Neural cell (in vitro differentiated cells): Measurements from ENCODE around the gene ZSWIM7. TPM values are rescaled to one million over a fixed set of nuclear protein-coding genes. Genes with fewer than 3 reads are reported as not detected.

ENCODE experiments used
- H2AFZ ChIP-seq: fragments of 200-600, 300-800 bp; sonication (generic), shearing (Covaris generic); 2 replicates; pipeline ENCODE4 v1.6.0; 2014; ENCODE audit warnings: low read depth, mild to moderate bottlenecking, antibody characterized with exemption, low read length, moderate library complexity
- H3F3A ChIP-seq: fragments of 200-600 bp; shearing (Covaris generic); 2 replicates; pipeline ENCODE4 v1.6.1; 2016; ENCODE audit warnings: mild to moderate bottlenecking, moderate library complexity, mixed read lengths, antibody characterized with exemption, low read length; ENCODE audit not compliant: insufficient read depth, poor library complexity, severe bottlenecking
- H3K27ac ChIP-seq: fragments of 200-600, 300-800 bp; sonication (generic), shearing (Covaris generic); 2 replicates; pipeline ENCODE4 v1.5.1; 2014; ENCODE audit warnings: mild to moderate bottlenecking, low read length, moderate library complexity
- H3K27me3 ChIP-seq: fragments of 300-800, 200-600 bp; sonication (generic), shearing (Covaris generic); 2 replicates; pipeline ENCODE4 v1.6.0; 2014; ENCODE audit warnings: mild to moderate bottlenecking, low read depth, low read length, moderate library complexity; ENCODE audit not compliant: insufficient read depth
- H3K36me3 ChIP-seq: fragments of 300-800, 200-600 bp; sonication (generic), shearing (Covaris generic); 2 replicates; pipeline ENCODE4 v1.5.1; 2014; ENCODE audit warnings: mild to moderate bottlenecking, antibody characterized with exemption, low read length, moderate library complexity; ENCODE audit not compliant: insufficient read depth
- H3K4me2 ChIP-seq: fragments of 300-800, 200-600 bp; sonication (generic), shearing (Covaris generic); 2 replicates; pipeline ENCODE4 v1.6.0; 2014; ENCODE audit warnings: mild to moderate bottlenecking, low read length
- H3K4me3 ChIP-seq: fragments of 300-800, 200-600 bp; sonication (generic), shearing (Covaris generic); 2 replicates; pipeline ENCODE4 v1.5.1; 2014; ENCODE audit warnings: mild to moderate bottlenecking, low read length, moderate library complexity
- H3K79me2 ChIP-seq: fragments of 200-600 bp; shearing (Covaris generic); replicated peaks from 2 replicates; pipeline ENCODE4 v1.6.0; 2014; ENCODE audit warnings: mild to moderate bottlenecking, low read length, moderate library complexity; ENCODE audit not compliant: insufficient read depth
- H3K9ac ChIP-seq: fragments of 300-800, 200-600 bp; sonication (generic), shearing (Covaris generic); 2 replicates; pipeline ENCODE4 v1.6.1; 2016; ENCODE audit warnings: mild to moderate bottlenecking, low read length, mixed read lengths
- H3K9me2 ChIP-seq: fragments of 200-600 bp; shearing (Covaris generic); 2 replicates; pipeline ENCODE4 v1.6.1; 2016; ENCODE audit warnings: mild to moderate bottlenecking, low read length, mixed read lengths; ENCODE audit not compliant: insufficient read depth
- H3K9me3 ChIP-seq: fragments of 200-600, 300-800 bp; sonication (generic), shearing (Covaris generic); 2 replicates; pipeline ENCODE4 v1.6.1; 2016; ENCODE audit warnings: mild to moderate bottlenecking, mixed run types, low read length, moderate library complexity, mixed read lengths
- H4K20me1 ChIP-seq: fragments of 200-600 bp; shearing (Covaris generic); 2 replicates; pipeline ENCODE4 v1.6.1; 2016; ENCODE audit warnings: mild to moderate bottlenecking, mixed run types; ENCODE audit not compliant: insufficient read depth
- EP300 ChIP-seq: fragments of 450-650 bp; conservative IDR thresholded peaks from 2 replicates; pipeline ENCODE4 v1.6.1; 2014; ENCODE audit warnings: antibody characterized with exemption, mild to moderate bottlenecking, moderate library complexity; ENCODE audit not compliant: poor library complexity, severe bottlenecking
- EZH2 ChIP-seq: fragments of 200-600, 300-800 bp; shearing (Covaris generic), sonication (generic); IDR thresholded peaks from 2 replicates; pipeline ENCODE4 v1.6.1; 2014; ENCODE audit warnings: antibody characterized with exemption, low read length, borderline replicate concordance, mild to moderate bottlenecking; ENCODE audit not compliant: insufficient read depth, poor library complexity, severe bottlenecking
- MXI1 ChIP-seq: fragments of 450-650 bp; conservative IDR thresholded peaks from 2 replicates; pipeline ENCODE4 v1.6.1; 2014; ENCODE audit warnings: antibody characterized with exemption, mild to moderate bottlenecking; ENCODE audit not compliant: poor library complexity, severe bottlenecking
- POLR2AphosphoS5 ChIP-seq: IDR thresholded peaks from 2 replicates; pipeline ENCODE4 v1.6.1; 2012
- RAD21 ChIP-seq: fragments of 450-650 bp; conservative IDR thresholded peaks from 2 replicates; pipeline ENCODE4 v1.6.1; 2014; ENCODE audit warnings: antibody characterized with exemption, mild to moderate bottlenecking, moderate library complexity
- REST ChIP-seq: IDR thresholded peaks from 2 replicates; pipeline ENCODE4 v1.6.1; 2012; ENCODE audit warnings: borderline replicate concordance
- SMC3 ChIP-seq: fragments of 450-650 bp; conservative IDR thresholded peaks from 2 replicates; pipeline ENCODE4 v1.6.1; 2014; ENCODE audit warnings: antibody characterized with exemption, mild to moderate bottlenecking, moderate library complexity; ENCODE audit not compliant: poor library complexity
- TAF1 ChIP-seq: IDR thresholded peaks from 2 replicates; pipeline ENCODE4 v1.6.1; 2012; ENCODE audit warnings: low read depth
- polyA plus RNA-seq: library from polyadenylated mRNA; depleted of rRNA; stranded (reverse); fragments of >200 nt; gene quantifications from 2 replicates; pipeline ENCODE4 v1.2.3, GENCODE V29; 2014
- TF ChIP-seq, protein P1 (sequence below): fragments of 450-650 bp; IDR thresholded peaks from 2 replicates; pipeline ENCODE4 v1.5.1; 2014; ENCODE audit warnings: antibody characterized with exemption, mild to moderate bottlenecking, moderate library complexity; ENCODE audit not compliant: poor library complexity, severe bottlenecking

Gene ZSWIM7
- polyA plus RNA-seq, 1 donor from 2014 or later: 34.0 TPM

GRCh38 chr17:15972497-15972951 lies 27.0 kb downstream of the ZSWIM7 start:
- Histone ChIP-seq H3K4me2 (no peak overlapping the region), H3K27me3 (no peaks in the 10 kb centered on the region), H3K9me2 (no peaks in the 10 kb centered on the region), H4K20me1 (no peaks in the 10 kb centered on the region), H3K36me3 (no peaks in the 10 kb centered on the region), H3K27ac (no peak overlapping the region), H3K79me2 (no peaks in the 10 kb centered on the region), H3K4me3 (no peak overlapping the region), H3K9ac (no peak overlapping the region), H2AFZ (no peak overlapping the region), H3K9me3 (no peaks in the 10 kb centered on the region), H3F3A (no peaks in the 10 kb centered on the region)
- TF ChIP-seq SMC3: no peak
- TF ChIP-seq, protein P1, sequence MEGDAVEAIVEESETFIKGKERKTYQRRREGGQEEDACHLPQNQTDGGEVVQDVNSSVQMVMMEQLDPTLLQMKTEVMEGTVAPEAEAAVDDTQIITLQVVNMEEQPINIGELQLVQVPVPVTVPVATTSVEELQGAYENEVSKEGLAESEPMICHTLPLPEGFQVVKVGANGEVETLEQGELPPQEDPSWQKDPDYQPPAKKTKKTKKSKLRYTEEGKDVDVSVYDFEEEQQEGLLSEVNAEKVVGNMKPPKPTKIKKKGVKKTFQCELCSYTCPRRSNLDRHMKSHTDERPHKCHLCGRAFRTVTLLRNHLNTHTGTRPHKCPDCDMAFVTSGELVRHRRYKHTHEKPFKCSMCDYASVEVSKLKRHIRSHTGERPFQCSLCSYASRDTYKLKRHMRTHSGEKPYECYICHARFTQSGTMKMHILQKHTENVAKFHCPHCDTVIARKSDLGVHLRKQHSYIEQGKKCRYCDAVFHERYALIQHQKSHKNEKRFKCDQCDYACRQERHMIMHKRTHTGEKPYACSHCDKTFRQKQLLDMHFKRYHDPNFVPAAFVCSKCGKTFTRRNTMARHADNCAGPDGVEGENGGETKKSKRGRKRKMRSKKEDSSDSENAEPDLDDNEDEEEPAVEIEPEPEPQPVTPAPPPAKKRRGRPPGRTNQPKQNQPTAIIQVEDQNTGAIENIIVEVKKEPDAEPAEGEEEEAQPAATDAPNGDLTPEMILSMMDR: no peak
- TF ChIP-seq REST: no peak
- no peak for TF ChIP-seq POLR2AphosphoS5
- TF ChIP-seq EP300: no peak
- no peak for TF ChIP-seq EZH2
- TF ChIP-seq TAF1: no peak
- no peak for TF ChIP-seq RAD21
- TF ChIP-seq MXI1: no peak

DNA sequence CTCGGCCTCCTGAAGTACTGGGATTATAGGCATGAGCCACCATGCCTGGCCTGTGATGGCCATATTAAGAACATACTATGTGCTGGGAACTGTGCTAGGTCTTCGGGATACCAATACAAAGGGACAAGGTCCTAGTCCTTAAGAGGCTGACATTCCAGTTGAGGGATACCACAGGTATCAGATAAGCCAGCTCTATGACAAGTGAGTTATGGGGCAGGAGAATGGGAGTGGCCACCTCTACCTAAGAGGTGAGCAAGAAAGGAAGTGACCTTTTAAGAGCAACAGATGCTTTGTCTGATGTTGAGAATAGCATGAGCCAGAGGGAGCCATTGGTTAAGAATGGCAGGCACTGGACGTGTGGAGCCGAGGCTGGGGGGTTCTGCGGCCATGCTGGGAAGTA lies 27.6 kb downstream of the ZSWIM7 start:
- H3K4me2 ChIP-seq: no peak overlapping the region
- H4K20me1 ChIP-seq: no peaks in the 10 kb centered on the region
- H3K36me3 ChIP-seq: no peaks in the 10 kb centered on the region
- H3K79me2 ChIP-seq: no peaks in the 10 kb centered on the region
- no peak overlapping the region for H3K4me3 ChIP-seq
- H2AFZ ChIP-seq: no peak overlapping the region
- no peaks in the 10 kb centered on the region for H3K9me3 ChIP-seq
- H3F3A ChIP-seq: no peaks in the 10 kb centered on the region
- H3K27ac ChIP-seq: no peak overlapping the region
- TF ChIP-seq REST (no peak), EP300 (no peak), SMC3 (no peak)
- H3K9me2 ChIP-seq: no peaks in the 10 kb centered on the region
- no peak overlapping the region for H3K9ac ChIP-seq
- H3K27me3 ChIP-seq: no peaks in the 10 kb centered on the region
